ENCODE results near the gene KCNMB4.

Gene KCNMB4

DNA sequence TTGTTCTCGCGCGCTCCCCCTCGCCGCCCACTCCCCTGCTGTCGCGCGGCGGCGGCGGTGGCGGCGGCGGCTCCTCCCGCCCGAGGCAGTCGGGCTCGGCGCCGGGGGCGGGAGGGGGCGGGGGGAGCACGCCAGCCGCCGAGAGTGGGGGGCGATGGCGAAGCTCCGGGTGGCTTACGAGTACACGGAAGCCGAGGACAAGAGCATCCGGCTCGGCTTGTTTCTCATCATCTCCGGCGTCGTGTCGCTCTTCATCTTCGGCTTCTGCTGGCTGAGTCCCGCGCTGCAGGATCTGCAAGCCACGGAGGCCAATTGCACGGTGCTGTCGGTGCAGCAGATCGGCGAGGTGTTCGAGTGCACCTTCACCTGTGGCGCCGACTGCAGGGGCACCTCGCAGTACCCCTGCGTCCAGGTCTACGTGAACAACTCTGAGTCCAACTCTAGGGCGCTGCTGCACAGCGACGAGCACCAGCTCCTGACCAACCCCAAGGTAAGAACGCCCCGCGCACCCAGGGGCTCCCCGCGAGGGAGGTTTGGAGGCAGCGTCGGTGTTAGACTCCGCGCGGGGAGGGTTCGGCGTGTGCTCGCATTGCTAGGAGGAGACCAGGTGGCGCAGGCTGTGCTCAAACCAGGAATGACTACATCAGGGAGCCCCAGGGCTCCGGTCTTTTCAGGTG, 629 bp downstream of the KCNMB4 start:
- peaks cover 27% of the 10 kb centered on the region for H3K79me2 ChIP-seq (ENCODE audit: insufficient read depth, low read length)
- H3K36me3 ChIP-seq (ENCODE audit: insufficient read depth, low read length), result no peaks in the 10 kb centered on the region
- no peaks in the 10 kb centered on the region for H3K27me3 ChIP-seq (ENCODE audit: insufficient read depth, low read length, poor library complexity, severe bottlenecking)
- H2AFZ ChIP-seq (ENCODE audit: low read length), result peak overlapping the region; percentile 94
- H3K4me2 ChIP-seq (ENCODE audit: low read depth, low read length, poor library complexity, severe bottlenecking), result peak overlapping the region; percentile 94
- peaks cover 35% of the 10 kb centered on the region for H3K4me1 ChIP-seq (ENCODE audit: insufficient read depth, low read length, poor library complexity, severe bottlenecking)
- peaks cover 6% of the 10 kb centered on the region for H4K20me1 ChIP-seq (ENCODE audit: insufficient read depth, low read length, poor library complexity, severe bottlenecking)
- H3K9ac ChIP-seq (ENCODE audit: low read depth, low read length, poor library complexity, severe bottlenecking), result peak overlapping the region; percentile 66
- no peaks in the 10 kb centered on the region for H3K9me2 ChIP-seq (replicated peaks; ENCODE audit: low read depth, low read length)
- H3K4me3 ChIP-seq (ENCODE audit: low read length, poor library complexity, severe bottlenecking), result peak overlapping the region; percentile 87
- no peaks in the 10 kb centered on the region for H3F3A ChIP-seq (ENCODE audit: low read depth)
- no peak for TF ChIP-seq EZH2phosphoT487 (IDR thresholded peaks at IDR 0.05; ENCODE audit: borderline replicate concordance)
- TF ChIP-seq, protein P1, sequence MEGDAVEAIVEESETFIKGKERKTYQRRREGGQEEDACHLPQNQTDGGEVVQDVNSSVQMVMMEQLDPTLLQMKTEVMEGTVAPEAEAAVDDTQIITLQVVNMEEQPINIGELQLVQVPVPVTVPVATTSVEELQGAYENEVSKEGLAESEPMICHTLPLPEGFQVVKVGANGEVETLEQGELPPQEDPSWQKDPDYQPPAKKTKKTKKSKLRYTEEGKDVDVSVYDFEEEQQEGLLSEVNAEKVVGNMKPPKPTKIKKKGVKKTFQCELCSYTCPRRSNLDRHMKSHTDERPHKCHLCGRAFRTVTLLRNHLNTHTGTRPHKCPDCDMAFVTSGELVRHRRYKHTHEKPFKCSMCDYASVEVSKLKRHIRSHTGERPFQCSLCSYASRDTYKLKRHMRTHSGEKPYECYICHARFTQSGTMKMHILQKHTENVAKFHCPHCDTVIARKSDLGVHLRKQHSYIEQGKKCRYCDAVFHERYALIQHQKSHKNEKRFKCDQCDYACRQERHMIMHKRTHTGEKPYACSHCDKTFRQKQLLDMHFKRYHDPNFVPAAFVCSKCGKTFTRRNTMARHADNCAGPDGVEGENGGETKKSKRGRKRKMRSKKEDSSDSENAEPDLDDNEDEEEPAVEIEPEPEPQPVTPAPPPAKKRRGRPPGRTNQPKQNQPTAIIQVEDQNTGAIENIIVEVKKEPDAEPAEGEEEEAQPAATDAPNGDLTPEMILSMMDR (conservative IDR thresholded peaks at IDR 0.05; ENCODE audit: low read length), result no peak
- H3K9me3 ChIP-seq (ENCODE audit: insufficient read depth, low read depth, low read length), result no peaks in the 10 kb centered on the region

DNA sequence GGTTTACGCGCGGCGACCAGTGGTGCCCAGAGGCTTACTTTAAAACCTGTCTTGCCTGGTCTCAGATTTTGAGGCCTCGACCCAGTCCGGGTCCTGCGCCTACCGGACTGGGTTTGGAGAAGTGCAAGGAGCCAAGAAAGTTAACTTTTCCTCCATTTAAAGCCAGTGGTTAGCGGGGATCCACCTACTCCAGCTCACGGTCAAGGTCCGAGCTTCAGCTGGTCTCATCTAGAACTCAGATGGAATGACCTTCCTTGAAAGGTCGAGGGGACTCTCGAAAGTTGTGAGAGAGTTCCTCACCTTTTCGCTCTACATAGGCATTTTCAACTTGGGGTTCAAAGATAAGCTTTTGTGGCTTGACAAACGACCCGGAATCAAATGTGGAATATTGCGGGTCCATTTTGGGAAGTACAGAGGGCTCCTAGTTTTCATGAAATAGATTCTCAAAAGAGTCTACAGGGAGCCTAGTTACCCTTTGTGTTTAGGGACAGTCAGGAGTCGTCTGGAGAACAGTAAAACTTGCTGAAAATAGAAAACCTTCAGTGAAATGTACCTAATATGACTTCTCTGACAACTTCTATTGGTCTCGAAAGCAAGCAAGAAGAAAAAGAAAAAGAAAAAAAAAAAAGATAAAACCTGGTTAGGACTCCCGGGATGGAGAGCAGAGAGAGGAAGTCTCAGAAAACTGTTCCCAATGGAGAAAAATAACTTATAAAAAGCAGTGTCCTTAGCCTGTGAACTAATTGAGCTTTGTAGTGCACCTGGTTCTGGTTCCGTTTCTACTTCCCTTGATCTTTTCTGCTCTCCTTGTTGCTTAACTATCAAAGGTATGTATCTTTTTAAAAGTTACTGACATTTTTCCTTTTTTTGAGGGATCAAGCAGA, 1.4 kb downstream of the KCNMB4 start:
- TF ChIP-seq EZH2phosphoT487 (IDR thresholded peaks at IDR 0.05; ENCODE audit: borderline replicate concordance), result no peak
- TF ChIP-seq, protein P1 (conservative IDR thresholded peaks at IDR 0.05; ENCODE audit: low read length), result no peak
- Histone ChIP-seq H3K9me2 (replicated peaks; ENCODE audit: low read depth, low read length) (no peaks in the 10 kb centered on the region), H2AFZ (ENCODE audit: low read length) (peak overlapping the region; percentile 94), H3K9ac (ENCODE audit: low read depth, low read length, poor library complexity, severe bottlenecking) (peak overlapping the region; percentile 66), H3K27me3 (ENCODE audit: insufficient read depth, low read length, poor library complexity, severe bottlenecking) (no peaks in the 10 kb centered on the region), H3K4me1 (ENCODE audit: insufficient read depth, low read length, poor library complexity, severe bottlenecking) (peaks cover 43% of the 10 kb centered on the region), H3F3A (ENCODE audit: low read depth) (no peaks in the 10 kb centered on the region), H3K79me2 (ENCODE audit: insufficient read depth, low read length) (peaks cover 28% of the 10 kb centered on the region), H4K20me1 (ENCODE audit: insufficient read depth, low read length, poor library complexity, severe bottlenecking) (peaks cover 6% of the 10 kb centered on the region), H3K4me3 (ENCODE audit: low read length, poor library complexity, severe bottlenecking) (peak overlapping the region; percentile 87), H3K9me3 (ENCODE audit: insufficient read depth, low read depth, low read length) (no peaks in the 10 kb centered on the region), H3K4me2 (ENCODE audit: low read depth, low read length, poor library complexity, severe bottlenecking) (peak overlapping the region; percentile 94), H3K36me3 (ENCODE audit: insufficient read depth, low read length) (no peaks in the 10 kb centered on the region)

DNA sequence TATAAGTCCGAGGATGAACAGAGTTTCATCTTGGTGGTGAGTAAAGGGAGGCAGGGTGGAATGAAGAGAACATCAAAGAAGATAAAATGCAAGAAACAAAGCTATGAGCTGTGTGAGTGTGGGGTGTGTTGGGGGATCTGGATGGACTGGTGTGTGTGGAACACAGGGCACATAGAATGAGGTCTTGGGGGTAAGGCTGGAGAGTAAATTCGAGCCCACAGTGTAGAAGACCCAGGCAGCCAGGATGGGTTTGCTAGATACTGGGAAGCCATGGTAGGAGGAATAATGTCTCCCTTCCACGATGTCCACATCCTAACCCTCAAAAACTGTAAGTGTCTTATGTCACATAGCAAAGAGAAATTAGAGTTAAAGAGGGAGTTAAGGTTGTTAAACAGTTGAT, 6.8 kb downstream of the KCNMB4 start:
- Histone ChIP-seq H2AFZ (ENCODE audit: low read length) (no peak overlapping the region), H3F3A (ENCODE audit: low read depth) (no peaks in the 10 kb centered on the region), H3K36me3 (ENCODE audit: insufficient read depth, low read length) (no peaks in the 10 kb centered on the region), H3K9me3 (ENCODE audit: insufficient read depth, low read depth, low read length) (no peaks in the 10 kb centered on the region), H3K9me2 (replicated peaks; ENCODE audit: low read depth, low read length) (no peaks in the 10 kb centered on the region), H4K20me1 (ENCODE audit: insufficient read depth, low read length, poor library complexity, severe bottlenecking) (peaks cover under 1% of the 10 kb centered on the region), H3K27me3 (ENCODE audit: insufficient read depth, low read length, poor library complexity, severe bottlenecking) (no peaks in the 10 kb centered on the region), H3K9ac (ENCODE audit: low read depth, low read length, poor library complexity, severe bottlenecking) (no peak overlapping the region), H3K4me3 (ENCODE audit: low read length, poor library complexity, severe bottlenecking) (no peak overlapping the region), H3K79me2 (ENCODE audit: insufficient read depth, low read length) (peaks cover 23% of the 10 kb centered on the region; the same call in 1 of the 2 replicates), H3K4me2 (ENCODE audit: low read depth, low read length, poor library complexity, severe bottlenecking) (peak overlapping the region; percentile 26), H3K4me1 (ENCODE audit: insufficient read depth, low read length, poor library complexity, severe bottlenecking) (peaks cover 36% of the 10 kb centered on the region)
- TF ChIP-seq, protein P1 (conservative IDR thresholded peaks at IDR 0.05; ENCODE audit: low read length), result no peak
- no peak for TF ChIP-seq EZH2phosphoT487 (IDR thresholded peaks at IDR 0.05; ENCODE audit: borderline replicate concordance)

Data from Loucy (cell line).